NCI-H2171 treated with DMSO at 0.1 percent for 48 hours (cell line): ENCODE measurements around the gene SMARCE1.

Experiments used
- DNase-seq: peaks from one replicate; lab custom pipeline; 2025; lab: John Stamatoyannopoulos, UW

The SMARCE1 gene

DNA sequence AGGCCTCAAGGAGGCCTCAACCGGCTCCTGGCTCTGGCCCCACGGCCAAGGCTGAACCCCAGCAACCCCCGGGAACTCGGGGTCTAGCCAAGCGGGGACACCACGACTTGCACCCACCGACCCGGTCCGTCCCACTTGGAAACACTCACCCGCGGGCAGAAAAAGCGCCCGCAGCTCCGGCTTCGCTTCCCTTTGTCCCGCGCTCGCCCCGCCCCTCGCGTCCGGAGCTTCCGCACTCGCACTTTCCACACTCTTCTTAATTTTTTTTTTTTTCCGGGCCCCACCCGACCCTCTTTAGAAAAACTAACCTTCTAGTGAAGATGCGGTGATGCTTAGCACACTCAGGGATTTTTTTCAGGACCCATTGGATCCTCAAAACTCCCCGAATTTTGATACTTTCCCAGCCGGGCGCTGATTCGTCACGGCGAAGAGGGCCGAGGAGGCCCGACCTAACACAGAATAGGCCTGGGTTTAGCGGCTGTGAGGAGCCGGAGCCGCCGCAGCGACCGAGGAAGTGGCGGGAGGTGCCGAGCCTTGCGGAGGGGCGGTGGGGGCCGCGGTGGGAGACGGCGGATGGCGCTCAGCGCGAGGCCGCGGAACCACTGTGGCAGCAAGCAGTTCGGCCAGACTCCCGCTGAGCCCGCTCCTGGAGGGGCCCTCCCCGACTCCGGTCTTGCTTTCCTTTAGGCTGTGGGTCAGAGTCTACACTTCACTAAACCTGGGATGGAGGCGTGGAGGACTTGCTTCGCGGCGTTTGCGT lies at the start of gene SMARCE1:
Gene SMARCE1 (minus strand): TSS at position 195 of the 760 bp plus-strand sequence. CDS start 2,016 bp downstream, outside the sequence.
- DNase-seq, result peak; percentile 77

DNA sequence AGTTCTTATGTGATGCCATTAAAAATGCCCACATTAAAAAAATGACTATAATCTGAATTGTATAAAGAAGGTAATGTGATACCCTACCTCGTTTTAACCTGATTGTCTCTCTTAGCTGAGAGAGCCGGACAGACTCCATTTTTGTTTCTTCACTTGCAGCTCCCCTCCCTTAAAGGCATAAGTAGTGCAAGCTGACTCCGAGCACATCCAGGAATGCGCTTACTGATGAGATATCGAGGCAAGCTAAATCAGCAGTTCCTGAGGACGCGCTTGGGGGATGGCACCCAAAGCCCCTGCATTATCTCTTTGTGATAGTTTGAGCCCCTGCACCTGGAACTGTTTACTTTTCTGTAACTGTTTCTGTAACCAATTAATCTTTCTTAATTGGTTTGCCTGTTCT lies 49.7 kb upstream of the SMARCE1 start:
- no peak for DNase-seq

DNA sequence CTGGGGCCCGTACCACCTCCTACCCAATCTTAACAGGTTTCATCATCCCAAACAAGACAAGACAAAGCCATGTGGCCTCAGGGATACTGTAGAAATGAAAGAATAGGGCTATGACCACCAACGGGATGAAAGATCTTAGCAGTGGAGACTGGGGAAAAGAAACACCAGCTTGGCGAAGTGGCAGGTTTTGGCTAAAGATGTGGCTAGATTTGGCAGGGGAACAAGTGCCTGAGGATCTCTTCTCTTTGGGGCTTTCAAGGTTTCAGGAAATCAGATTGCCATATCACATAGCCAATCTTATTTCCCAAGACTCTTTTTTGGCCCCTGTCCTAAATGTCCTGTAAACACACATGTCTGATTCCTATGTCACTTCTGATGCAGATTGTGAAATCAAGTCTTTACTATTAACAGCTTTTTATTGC lies 49.0 kb upstream of the SMARCE1 start:
- DNase-seq, result no peak

DNA sequence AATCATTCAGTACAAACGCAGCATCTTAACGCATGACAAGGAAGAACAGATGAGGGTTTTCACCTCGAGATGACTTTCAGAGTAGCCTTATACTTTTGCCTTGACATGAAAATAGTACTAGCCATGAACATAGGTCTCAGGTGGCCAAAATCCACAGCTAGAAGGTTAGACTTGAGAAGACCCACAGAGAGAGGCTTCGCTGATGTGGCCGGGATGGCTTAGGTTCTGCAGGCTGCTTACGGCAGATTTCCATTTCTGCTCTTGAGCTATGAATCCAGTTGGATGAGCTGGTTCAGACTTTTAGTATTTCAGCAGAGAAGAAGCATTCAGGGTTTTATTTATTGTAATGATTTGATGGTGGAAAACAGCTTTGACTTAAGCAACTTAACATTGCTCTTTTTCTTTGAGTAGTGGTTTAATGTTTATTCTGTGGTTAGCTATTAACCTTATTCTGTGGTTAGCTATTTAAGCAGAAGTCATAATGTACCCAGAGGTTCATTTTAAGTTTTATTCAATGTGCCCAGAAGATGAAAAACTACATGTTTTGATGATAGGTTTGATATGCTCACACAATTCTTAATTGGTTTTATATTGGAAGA lies 48.4 kb upstream of the SMARCE1 start:
- no peak for DNase-seq

DNA sequence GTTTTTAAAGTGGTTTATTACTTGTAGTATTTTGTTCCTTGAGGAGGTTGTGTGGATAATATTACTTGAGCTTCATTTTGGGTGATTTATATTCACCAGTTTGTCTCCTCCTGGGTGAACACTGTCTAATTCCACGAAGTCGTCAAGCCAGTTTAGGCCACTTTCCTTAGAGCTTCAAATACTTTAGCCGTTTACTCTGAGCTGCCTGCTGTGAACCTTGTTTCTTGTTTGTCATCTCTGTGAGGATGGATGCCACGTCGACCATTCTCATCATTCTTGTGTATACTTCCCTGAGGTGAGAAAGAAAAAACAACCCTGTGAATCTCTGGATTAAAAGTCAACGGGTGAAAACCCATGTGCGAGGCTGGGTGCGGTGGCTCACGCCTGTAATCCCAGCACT lies 47.0 kb upstream of the SMARCE1 start:
- no peak for DNase-seq

DNA sequence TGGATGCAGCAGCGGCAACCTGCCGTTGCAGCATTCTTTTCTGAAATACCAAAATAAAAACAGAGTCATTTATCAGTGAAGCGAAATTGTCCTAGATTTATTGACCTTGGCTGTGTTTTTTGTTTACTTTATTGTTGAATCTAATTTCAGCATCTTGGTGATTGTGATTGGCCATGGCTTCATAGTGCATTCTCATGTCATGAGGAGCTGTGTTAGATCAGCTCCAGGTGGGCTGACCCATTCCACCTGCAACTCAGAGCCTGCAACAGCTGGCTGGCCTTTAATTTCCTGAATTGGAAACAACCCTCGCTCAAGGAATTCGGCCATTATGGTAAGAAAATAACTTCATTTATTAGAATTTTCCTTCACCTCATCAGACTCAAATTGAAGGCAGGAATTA lies 39.5 kb upstream of the SMARCE1 start:
- no peak for DNase-seq

DNA sequence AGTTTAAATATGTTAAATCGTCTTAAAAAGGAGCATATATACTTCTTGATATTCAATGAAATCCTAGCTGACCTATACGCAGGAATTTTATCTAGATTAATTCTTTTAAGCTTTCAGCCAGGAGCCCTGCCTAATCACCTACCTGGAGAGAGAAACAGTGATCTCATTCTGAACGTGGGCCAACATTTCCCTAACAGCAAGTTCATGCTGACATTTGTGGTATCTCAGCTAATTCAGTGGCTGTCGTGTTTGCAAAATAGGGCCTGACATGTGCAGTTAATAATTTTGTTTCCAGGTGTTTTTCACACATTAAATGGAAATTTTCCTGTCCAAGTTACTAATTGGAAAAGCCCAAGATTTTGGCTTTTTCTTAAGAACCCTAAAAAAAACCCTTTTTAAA lies 38.6 kb upstream of the SMARCE1 start:
- DNase-seq, result no peak

DNA sequence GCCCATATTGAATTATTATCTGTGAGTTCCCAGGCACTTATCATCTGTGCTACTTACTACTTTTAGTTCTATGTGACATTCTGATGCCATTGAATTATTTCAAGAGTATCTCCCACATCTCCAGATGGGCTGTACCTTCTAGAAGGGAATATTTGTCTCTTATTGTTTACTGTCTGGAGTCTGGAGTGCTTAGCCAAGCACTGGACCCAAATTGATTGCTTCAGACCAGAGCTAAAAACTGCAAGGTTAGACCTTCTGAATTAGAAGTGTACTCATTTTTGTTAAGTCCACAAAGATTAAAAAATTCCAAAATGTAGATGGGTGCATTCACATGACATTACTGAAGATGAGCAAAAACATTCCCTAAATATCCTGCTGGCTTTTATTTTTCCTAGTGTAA lies 33.4 kb upstream of the SMARCE1 start:
- DNase-seq, result no peak

DNA sequence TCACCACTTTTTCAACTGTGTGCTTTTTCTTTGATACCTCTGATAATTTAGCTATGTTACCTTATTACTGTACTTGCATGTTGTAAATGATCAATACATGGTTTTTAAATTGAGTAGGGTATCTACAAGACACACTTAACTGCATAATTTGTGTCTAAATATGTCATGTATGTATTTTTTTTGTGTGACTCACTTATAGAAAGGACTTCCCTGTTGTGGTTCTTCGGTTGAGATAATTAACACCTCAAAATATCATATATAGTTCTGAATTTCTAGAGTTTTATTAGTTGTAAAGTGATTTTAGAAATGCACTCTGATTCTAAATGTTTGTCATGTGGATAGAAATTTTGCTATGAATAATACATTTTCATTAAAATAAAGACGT lies 31.9 kb upstream of the SMARCE1 start:
- DNase-seq, result no peak

DNA sequence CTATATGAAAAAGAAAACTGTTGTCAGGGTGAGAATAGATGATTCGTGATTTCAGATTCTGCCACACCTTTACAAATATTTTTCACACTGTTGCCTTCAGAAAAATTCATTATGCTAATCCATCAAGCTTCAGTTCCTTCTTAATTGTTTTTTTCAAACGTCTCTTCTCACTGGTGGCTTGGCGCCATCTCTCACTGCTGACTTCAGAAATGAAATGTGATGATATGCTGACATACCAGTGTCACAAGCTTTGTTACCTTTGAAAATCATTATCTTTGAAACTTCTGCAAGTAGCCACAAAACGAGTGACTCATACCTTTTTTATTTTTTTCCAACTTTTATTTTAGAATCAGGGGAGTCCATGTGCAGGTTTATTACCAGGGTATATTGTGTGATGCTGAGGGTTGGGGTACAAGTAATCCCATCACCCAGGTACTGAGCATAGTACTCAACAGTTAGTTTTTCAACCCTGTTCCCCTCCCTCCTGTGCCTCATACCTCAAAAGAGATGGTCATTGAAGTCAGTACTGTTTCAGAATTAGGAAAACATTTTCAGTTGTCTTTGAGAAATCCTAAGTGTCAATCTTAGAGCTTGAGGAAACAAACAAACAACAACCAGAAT lies 31.4 kb upstream of the SMARCE1 start:
- DNase-seq, result no peak

DNA sequence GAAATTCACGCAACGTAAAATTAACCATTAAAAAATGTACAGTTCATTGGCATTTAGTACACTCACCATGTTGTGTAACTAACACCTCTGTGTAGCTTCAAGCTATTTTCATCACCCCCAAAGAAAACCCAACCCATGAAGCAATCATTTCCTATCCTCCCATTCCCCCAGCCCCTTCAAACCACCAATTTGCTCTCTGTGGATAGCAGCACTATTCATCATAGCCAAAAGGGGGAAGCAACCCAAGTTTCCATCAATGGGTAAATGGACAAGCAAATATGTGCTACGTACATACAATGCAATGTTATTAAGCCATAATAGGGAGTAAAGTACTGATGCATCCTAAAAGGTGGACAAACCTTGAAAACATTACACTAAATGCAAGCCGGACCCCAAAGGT lies 28.3 kb upstream of the SMARCE1 start:
- no peak for DNase-seq

DNA sequence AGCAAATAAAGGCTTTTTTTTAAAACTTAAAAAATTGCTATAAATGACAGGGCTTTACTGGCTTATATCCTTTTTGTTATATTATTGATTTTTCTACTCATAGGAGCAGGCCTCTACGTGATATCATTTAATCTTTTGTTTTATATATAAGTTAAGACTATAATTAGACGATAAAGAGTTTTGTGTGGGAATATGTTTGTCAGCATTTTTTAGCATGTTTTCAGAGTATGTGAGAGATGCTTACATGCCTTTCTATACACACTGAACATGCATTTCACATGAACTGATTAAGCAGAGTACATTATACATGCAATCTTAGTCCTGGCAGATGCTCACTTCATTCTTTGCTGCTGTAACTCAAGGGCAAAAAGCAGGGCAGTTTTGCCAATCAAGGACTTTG lies 25.0 kb upstream of the SMARCE1 start:
- no peak for DNase-seq

DNA sequence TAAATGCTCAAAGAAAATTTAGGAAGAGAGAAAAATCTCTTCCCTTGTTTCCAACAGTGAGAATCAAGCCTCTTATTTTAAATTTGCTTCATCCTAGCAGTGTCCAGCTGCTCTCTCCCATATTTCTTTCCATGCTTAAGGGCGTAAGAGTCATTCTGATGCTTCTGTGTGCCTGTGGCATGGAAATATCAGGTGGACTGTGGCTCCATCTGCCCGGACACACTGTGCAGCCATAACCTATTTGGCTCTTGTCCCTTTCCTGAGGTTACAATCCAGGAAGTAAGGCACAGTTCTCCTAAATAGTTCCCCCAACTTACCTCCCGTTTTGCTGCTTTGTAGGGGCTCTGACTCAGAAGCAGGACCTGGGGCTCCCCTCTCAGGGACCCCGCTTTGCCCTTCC lies 23.7 kb upstream of the SMARCE1 start:
- no peak for DNase-seq

DNA sequence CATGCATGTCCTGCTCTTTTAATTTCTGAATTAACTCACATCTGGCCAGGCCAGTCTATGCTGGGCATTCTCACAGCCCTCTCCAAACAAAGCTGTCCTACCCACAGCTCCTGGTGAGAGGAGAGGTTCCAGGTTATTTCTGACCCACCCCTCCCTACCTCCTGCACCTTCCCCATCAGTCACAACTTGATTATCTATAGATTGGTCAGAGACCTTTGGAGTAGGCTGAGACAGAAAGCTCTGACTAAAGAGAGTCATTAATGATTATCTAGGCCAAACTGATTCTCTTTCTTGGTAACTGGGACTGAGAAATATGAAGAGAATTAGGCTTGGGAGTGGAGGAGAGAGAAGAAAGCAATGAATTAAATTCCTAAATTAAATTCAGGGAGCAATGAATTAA lies 18.7 kb upstream of the SMARCE1 start:
- no peak for DNase-seq

DNA sequence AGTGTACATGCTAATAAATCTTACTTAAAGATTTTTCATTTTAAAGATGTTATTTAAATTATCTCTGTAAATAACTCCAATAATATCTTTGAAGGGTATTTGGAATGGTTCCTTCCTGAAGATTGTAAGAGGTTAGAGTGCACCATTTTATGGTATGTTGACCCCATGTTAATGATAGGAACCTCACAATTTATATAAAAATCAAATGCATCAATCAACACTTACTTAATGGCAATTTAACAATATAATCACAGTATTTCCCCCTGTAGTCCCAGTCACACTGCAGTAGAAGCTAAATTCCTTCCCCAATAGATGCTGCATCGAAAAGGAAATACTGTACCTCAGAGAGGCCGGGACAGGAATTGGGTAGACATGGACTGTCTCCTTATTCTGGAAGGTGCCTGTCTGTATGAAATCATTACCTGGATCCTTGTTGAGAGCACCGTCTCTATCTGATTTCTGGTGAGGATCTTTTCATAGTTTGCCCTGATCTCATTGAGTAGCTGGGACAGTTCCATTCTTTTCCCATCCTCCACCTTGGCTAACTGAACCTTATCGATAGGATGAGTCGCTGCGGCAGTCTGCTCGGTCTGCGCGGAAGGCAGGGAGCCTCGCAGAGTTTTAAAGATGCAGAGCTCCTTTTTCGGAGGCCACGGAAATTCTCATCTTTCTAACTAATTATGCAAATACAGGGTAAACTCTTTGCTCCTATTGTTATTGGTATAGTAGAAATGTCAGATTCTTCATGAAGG lies 17.1 kb upstream of the SMARCE1 start, which contains the start of gene KRT222:
Gene KRT222 (minus strand): TSS at position 596 of the 752 bp plus-strand sequence. CDS start 78 bp downstream, at position 518.
- DNase-seq, result no peak

DNA sequence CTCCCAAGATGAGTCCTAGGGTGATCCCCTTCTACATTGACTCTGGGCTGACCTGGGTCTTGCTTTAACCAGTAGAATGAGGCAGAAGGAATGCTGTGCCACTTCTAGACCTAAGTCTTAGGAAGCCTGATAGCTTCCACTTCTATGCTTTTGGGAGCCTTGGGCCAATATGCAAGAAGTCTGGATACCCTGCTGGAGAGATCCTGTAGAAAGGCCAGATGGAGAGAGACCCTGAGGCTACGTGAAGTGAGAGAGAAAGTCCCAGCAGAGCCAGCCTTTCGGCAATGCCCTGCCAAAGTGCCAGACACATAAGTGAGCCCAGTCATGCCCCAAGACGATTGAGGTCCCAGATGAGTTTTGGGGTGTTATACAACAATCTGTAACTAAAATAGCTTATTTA lies 15.6 kb upstream of the SMARCE1 start:
- no peak for DNase-seq

DNA sequence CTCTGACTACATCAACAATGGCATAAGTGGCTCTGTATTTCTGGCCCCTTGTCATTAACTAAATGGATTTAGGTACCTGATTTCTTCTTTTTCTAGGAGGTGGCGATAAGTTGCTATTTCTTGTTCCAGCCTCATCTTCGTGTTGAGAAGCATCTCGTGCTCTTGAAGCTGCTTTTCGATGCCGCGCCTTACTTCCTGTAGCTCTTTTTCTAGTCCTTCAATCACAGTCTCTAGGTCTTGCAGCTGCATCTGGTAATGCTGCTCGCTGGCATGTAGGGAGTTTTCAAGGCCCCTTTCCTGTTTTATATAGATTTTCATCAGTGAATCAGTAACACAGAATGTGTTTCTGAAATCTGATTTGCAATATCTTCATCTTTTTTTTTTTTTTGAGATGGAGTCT lies 12.3 kb upstream of the SMARCE1 start:
- DNase-seq, result no peak

DNA sequence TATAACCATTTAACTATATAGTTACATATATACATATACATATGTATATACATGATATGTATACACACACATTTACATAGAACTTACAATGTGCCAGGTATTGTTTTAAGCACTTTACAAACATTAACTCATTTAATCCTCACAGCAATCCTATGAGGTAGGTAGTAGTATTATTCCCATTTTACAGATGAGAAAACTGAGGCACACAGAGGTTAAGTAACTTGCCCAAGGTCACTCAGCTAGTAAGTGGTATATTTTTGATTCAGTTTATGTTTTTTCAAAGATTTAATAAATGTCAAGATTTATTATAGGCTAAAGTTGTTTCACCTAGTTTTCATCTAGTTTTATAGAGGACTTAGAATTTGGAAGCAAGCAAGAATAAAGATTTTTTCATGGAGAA lies 10.8 kb upstream of the SMARCE1 start:
- DNase-seq, result no peak

DNA sequence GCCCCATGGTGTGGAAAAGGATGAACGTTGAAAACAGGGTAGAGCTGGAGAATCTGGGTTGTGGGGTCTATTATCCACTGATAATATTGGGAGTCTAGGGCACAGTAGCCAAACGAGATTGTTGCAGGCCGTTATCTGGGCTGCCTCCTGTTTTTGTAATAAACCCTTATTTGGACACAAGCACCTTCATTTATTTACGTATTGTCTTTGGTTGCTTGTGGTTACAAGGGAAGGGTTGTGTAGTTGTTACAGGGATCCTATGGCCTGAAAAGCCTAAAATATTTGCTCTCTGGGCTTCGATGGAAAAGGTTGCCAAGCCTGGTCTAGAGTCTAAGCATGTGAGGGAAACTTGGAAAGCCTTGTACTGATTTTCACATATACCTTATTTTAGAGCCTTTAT lies 4.3 kb upstream of the SMARCE1 start:
- no peak for DNase-seq

DNA sequence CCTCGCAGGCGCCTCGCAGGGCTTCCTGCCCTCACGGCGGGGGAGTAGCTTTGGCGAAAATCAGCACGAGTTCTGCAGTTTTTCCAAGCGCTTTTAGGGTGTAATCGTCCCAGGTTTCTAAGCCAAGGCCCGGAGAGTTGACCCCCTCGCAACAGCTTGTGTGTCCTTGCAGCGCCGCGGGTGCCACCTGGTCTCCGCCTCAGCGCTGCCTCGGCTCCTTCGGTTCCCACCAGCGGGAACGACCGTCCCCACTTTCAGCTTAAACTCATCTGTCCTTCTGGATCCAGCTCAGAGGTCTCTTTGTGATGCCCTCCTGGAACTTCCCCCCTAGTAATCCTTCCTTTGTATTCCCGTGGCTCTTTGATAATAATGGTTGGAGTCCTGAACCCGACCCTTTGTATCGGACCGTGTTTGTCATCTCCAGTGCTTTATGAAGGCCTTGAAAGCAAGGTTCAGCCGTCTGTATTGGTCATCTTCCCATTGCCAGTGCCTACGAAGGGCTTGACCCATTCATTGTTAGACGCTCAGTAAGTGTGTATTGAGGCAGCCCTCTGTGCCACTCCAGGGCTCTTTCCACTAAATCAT lies 858 bp upstream of the SMARCE1 start:
- peak; percentile 40 for DNase-seq

DNA sequence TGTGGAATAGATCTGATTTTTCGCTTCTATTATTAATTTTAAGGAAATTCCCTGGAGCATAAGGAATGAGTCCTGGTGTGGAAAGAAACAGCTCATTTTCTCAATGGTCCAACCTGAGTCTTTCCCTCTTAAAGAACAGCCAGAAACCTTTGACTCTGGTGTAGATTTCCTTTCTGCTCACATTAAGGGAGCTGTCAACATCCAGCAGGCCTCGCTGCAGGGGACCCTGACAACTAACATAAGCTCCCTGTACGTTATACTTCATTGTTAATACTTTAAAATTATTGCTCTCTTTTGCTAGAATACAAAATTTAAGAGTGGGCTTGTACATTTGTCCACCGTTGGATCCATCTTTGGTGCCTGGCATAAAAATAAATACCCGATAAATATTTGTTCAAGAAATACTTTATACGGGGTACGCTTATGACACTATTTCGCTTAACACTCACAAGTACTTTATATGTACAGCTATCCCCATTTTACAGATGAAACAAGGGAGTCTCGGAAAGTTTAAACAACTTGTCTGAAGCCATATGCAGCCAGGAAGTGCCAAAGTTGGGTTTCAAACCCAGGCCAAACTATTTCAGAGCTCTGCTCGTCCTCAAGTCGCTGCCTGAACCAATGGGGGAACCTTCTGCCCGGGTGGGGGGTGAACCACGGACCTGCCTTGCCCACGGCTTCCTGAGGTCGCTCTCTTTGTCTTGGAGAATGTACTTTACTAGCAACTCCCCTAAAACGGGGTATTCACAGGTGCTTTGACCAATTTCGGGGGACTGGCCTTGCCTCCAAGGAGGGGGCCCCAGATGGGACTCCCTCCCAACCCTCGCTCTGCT lies 611 bp downstream of the SMARCE1 start:
- peak; percentile 72 for DNase-seq
